Smooth muscle cell of the brain vasculature (primary cell): ENCODE data around the gene PRSS56.
"Not testable (repeated sequence)": the region's sequence is repeated elsewhere in the genome, so short reads cannot be mapped to it uniquely, and the experiment has no call there.

ENCODE experiments used
- DNase-seq: peaks from one replicate; pipeline ENCODE4 v3.0.0-alpha.2; 2012; ENCODE audit warnings: low read depth, low spot score

Gene PRSS56

GRCh38 chr2:232541961-232542714 is 21.9 kb downstream of the PRSS56 start:
- no peak for DNase-seq

- DNase-seq = no peak
These were observed 22.7 kb downstream of the PRSS56 start for GRCh38 chr2:232542715-232543467.

- no peak for DNase-seq
These were observed 23.3 kb downstream of the PRSS56 start for GRCh38 chr2:232543491-232543890.

- no peak for DNase-seq
These were observed 23.9 kb downstream of the PRSS56 start for GRCh38 chr2:232543928-232544631.

GRCh38 chr2:232544674-232545073 is 24.5 kb downstream of the PRSS56 start:
- DNase-seq = no peak

- DNase-seq = no peak
These were observed 25.6 kb downstream of the PRSS56 start for GRCh38 chr2:232545511-232546375.

- DNase-seq = no peak
These were observed 27.8 kb downstream of the PRSS56 start for GRCh38 chr2:232547991-232548390.

GRCh38 chr2:232549655-232550353 is 29.6 kb downstream of the PRSS56 start:
- peak; percentile 10 for DNase-seq

GRCh38 chr2:232550354-232551249 is 30.4 kb downstream of the PRSS56 start, which contains the start of the genes EIF4E2 and TIGD1:
EIF4E2 (plus strand) TSS chr2:232550689; CDS start chr2:232550725, 36 bp downstream.
TIGD1 (minus strand) TSS chr2:232550557; CDS start chr2:232549882, 675 bp downstream.
- DNase-seq = peak; percentile 80

GRCh38 chr2:232551250-232551638 is 31.1 kb downstream of the PRSS56 start:
- DNase-seq = peak; percentile 7

GRCh38 chr2:232551776-232552175 is 31.6 kb downstream of the PRSS56 start:
- no peak for DNase-seq

GRCh38 chr2:232556426-232556825 is 36.2 kb downstream of the PRSS56 start:
- DNase-seq = no peak

- DNase-seq = no peak
These were observed 42.4 kb downstream of the PRSS56 start for GRCh38 chr2:232562515-232563151.

- no peak for DNase-seq
These were observed 43.4 kb downstream of the PRSS56 start for GRCh38 chr2:232563580-232563979.

- DNase-seq = no peak
These were observed 47.5 kb downstream of the PRSS56 start for GRCh38 chr2:232567721-232568120.

GRCh38 chr2:232568161-232568560 is 48.0 kb downstream of the PRSS56 start:
- DNase-seq = no peak

GRCh38 chr2:232569541-232569940 is 49.4 kb downstream of the PRSS56 start:
- no peak for DNase-seq

- not testable (repeated sequence) for DNase-seq
These were observed 50.3 kb downstream of the PRSS56 start for GRCh38 chr2:232570481-232570880.

GRCh38 chr2:232571026-232571474 is 50.9 kb downstream of the PRSS56 start:
- peak; percentile 32 for DNase-seq
